Spleen (tissue), 7 donors: ENCODE measurements around the gene TENM4.

Experiments used
- CTCF ChIP-seq, 11 experiments: fragments of 200-600 bp in 7 of 11; fragments of 450-650 bp in 4 of 11; sonication (generic) in 4 of 11; IDR thresholded peaks in 8 of 11; conservative IDR thresholded peaks in 3 of 11; 1 replicate in 7 of 11; 2 replicates in 4 of 11; pipeline versions ENCODE4 v1.4.0 to v1.8.0; 2016 to 2021; ENCODE audit warnings: antibody characterized with exemption in 11 of 11, inconsistent platforms in 4 of 11, mild to moderate bottlenecking in 1 of 11
- POLR2A ChIP-seq, 3 donors: fragments of 450-650 bp; IDR thresholded peaks; one replicate each; pipeline ENCODE4 v1.5.1; 2017; ENCODE audit warnings: antibody characterized with exemption in 3 of 3, mild to moderate bottlenecking in 1 of 3
- donor health status: DM: no; HTN: no; CAD: no; lungs with moderate emphysema.
- donor health status: DM: no; HTN: no; CAD: no.
- donor health status: DM: no; HTN: no; CAD: no.

DNA sequence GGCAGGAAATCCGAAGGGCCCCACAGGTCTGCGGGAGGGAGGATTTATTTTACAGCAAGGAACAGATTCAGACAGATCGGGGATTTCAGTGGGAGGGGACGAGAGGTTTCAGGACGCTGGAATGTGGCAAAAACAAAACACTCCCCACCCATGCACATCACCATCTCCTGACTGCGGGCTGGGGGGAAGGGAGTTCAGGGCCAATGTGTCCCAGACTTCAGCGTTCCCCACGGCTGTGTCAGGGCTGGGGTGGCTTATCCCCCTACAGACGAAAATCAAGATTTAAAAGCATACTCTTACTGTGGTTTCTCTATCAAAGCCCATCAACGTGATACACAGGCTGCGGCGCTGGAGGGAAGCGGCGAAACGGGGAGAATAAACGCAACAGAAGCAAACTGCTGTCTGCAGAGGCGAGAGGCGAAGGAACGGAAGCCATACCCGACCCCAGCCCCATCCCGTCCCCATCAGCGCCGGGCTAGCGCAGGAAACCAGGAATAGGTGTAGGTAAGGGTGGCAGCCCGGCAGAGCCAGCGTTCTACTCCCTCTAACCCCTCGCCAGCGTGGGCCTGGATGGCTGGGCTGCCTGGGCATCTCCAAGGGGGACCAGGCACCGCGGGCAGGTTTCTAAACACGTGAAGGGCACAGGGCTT lies 2.7 kb downstream of the TENM4 start:
- TF ChIP-seq CTCF (IDR thresholded peaks at IDR 0.05 in 8 of 11, conservative IDR thresholded peaks at IDR 0.05 in 3 of 11) (no peak), POLR2A (IDR thresholded peaks at IDR 0.05) (no peak)
